GM12801 (cell line): ENCODE results near the gene MLLT6.

ENCODE experiments used
- CTCF ChIP-seq: IDR thresholded peaks from one replicate; pipeline ENCODE4 v1.5.1; 2011; ENCODE audit warnings: control low read depth; ENCODE audit not compliant: insufficient read length; ENCODE audit errors: extremely low read depth

Gene MLLT6

GRCh38 chr17:38687286-38687685 is 17.8 kb upstream of the MLLT6 start:
- TF ChIP-seq CTCF, result no peak

- no peak for TF ChIP-seq CTCF
These were observed 14.7 kb upstream of the MLLT6 start for GRCh38 chr17:38690386-38690785.

GRCh38 chr17:38691154-38691553 is 13.9 kb upstream of the MLLT6 start:
- no peak for TF ChIP-seq CTCF

- TF ChIP-seq CTCF, result no peak
These were observed 11.3 kb upstream of the MLLT6 start for GRCh38 chr17:38693700-38694329.

GRCh38 chr17:38697061-38697820 is 7.8 kb upstream of the MLLT6 start:
- no peak for TF ChIP-seq CTCF

- TF ChIP-seq CTCF, result no peak
These were observed 6.3 kb upstream of the MLLT6 start for GRCh38 chr17:38698760-38699159.

- TF ChIP-seq CTCF, result no peak
These were observed 3.4 kb upstream of the MLLT6 start for GRCh38 chr17:38701504-38702165.
